DMS153 (cell line): ENCODE results near the gene SGSH.

Experiments used
- DNase-seq: peaks from one replicate; lab custom pipeline; 2025; lab: John Stamatoyannopoulos, UW

SGSH gene

DNA sequence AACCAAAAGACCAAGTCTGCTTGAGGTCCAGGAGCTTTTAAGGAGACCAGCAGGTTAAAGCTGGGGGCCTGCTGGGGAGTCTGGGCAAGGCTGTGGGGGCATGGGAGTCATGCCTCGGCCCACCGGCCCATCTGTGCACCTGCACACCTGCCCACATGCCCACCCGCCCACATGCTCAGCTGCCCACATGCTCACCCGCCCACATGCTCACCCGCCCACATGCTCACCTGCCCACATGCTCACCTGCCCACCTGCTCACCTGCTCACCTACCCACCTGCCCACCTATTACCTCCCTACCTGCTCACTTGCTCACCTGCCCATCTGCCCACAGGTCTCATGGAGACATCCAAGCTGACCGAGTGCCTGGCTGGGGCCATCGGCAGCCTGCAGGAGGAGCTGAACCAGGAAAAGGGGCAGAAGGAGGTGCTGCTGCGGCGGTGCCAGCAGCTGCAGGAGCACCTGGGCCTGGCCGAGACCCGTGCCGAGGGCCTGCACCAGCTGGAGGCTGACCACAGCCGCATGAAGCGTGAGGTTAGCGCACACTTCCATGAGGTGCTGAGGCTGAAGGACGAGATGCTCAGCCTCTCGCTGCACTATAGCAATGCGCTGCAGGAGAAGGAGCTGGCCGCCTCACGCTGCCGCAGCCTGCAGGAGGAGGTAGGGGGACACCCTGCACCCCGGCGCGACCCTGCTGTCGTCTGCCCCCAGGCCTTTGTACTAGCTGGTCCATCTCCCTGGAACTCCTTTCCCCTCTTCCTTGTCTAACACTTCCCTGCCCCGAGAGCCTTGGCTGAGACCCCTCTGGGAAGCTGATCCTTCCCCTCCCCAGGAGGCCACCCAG, 36.3 kb downstream of the SGSH start:
- no peak for DNase-seq

DNA sequence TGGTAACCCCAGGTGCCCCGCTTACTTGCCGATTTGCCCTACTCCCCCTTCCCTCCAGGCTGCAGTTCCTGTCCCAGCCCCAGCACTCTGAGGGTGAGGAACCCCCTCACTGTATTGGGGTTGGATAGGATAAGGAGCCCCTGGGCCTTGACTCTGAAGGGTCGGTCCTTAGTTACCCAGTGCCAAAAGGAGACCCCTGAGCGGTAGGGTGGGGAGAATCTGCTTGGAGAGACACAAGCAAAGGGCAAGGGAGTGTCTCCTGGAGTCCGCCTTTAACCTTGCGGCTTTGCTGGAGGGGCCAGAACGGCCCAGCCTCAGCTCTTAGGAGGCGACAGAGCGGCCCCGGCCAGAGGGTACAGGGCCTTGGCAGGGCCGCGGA, 37.3 kb downstream of the SGSH start:
- DNase-seq: no peak

DNA sequence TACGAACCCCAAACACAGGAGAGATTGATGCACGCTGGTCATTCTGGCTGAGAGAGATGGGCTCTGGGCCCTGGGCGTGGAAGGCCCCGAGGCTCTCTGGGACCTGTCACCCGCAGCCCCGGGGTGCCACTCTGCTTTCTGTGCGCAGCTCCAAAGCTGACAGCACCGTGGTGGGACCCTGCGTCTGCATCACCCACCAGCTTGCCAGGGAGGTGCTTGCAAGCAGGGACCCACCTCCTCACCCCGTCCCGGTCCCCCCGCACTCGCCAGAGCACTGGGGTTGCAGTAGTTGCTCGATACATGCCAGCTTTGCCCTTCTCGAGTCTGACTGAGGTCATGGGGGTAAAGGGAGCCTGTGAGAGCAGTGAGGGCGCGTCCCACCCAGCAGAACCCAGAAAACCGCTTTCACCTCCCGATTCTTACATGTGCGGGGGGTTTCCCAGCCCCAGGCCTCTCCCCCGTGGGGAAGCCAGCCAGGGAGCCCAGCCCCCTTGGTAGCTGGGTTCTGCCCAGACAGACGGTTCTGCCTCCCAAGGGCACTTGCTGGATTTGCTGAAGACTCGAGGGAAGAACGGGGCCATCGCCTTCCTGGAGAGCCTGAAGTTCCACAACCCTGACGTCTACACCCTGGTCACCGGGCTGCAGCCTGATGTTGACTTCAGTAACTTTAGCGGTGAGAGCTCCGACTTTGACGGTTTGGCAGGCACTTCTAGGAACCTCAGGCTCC, 37.9 kb downstream of the SGSH start:
- no peak for DNase-seq

- DNase-seq: no peak
These were observed 38.7 kb downstream of the SGSH start for GRCh38 chr17:80181431-80181830.

GRCh38 chr17:80180192-80180591, 39.9 kb downstream of the SGSH start:
- no peak for DNase-seq

DNA sequence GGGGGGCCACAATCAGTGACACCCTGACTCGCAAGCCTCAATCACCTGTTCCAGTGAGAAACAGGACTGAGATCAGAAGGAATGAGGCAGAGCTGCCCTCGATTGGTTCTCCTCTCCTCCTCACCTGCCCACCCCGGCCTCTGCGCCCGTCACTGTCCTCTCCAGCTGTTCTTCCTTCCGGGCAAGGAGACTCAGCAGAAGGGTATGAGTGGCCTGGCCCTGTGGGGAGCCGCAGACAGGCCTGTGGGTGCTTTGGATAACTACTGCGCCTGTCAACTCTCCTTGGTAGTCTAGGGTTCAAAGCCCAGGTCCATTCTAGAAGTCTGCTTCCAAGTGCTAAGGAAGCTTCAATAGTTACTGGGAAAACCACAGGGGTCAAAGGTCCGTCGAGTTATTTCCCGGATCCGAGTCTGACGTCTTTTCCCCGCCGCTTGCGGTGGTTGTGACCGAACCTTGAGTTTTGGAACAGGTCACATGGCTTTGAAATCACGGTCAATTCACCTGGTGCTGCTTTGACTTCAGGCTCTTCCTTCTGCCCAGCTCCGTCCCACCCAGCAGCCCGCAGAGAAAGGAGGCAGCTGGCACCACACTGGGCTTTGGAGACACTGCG, 42.0 kb downstream of the SGSH start:
- DNase-seq: no peak

DNA sequence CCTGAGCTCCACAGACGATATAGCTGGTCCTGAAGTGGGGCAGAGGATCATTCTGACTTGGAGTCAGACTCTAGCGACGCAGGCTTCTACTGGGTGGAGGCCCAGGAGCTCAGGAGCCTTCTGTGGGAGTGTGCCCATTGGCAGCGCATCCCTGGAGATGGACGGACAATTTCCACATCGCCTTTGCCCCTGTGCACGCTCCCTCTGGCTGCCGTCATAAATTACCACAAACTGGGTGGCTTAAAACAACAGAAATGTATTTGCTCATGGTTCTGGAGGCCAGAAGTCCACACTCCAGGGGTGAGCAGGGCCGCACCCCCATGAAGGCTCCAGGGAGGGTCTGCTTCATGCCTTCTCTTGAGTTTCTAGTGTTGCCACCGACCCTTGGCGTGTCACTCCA, 43.4 kb downstream of the SGSH start:
- no peak for DNase-seq

GRCh38 chr17:80173916-80174315, 46.2 kb downstream of the SGSH start:
- no peak for DNase-seq

DNA sequence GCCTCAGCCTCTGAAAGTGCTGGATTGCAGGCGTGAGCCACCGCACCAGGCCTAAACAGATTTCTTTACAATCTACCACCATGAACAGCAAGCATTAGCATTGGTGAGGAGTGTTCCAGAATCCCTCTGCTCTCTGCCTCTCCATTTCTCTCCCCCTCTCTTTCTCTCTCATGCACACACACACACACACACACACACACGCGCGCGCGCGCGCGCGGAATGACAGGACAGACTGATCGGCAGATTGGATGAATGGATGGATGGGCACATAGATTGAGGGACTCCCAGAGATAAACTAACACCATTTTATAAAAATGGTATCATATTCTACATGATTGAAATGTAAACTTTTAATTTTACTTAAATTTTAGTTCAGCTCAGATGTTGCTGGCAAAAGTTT, 47.0 kb downstream of the SGSH start:
- DNase-seq: no peak

- no peak for DNase-seq
These were observed 48.5 kb downstream of the SGSH start for GRCh38 chr17:80171681-80172080.

GRCh38 chr17:80169784-80170500, 50.2 kb downstream of the SGSH start, which contains the start of gene CARD14:
Gene CARD14 (plus strand): TSS chr17:80170030. CDS start chr17:80181439, 11,409 bp downstream.
- peak; percentile 45 for DNase-seq

- DNase-seq: no peak
These were observed 51.0 kb downstream of the SGSH start for GRCh38 chr17:80169107-80169506.

GRCh38 chr17:80168371-80168770, 51.8 kb downstream of the SGSH start:
- DNase-seq: no peak

- DNase-seq: no peak
These were observed 53.7 kb downstream of the SGSH start for GRCh38 chr17:80166446-80166845.

GRCh38 chr17:80164185-80164584, 55.9 kb downstream of the SGSH start:
- no peak for DNase-seq

DNA sequence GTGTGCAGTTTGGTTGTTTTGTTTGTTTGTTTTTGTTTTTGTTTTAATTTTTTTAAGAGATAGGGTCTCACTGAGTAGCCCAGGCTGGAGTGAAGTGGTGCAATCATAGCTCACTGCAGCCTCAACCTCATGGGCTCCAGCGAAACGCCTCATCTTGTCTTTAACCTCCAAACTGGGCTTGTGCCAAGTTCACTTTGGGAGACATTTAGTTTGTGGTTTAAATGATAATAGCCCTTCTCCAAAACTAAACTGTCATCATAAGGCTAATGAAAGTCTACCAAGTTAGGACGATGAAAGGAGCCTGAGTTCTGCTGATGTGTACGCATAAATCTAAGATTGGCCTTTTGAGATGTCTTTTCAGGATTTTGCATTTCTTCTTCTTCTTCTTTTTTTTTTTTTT, 56.8 kb downstream of the SGSH start:
- no peak for DNase-seq

GRCh38 chr17:80160536-80160935, 59.6 kb downstream of the SGSH start:
- no peak for DNase-seq
